IMR-90 (cell line): ENCODE measurements around the gene STOML1. TPM values are rescaled to one million over a fixed set of nuclear protein-coding genes. Genes with fewer than 3 reads are reported as not detected.

Experiments used
- ATAC-seq: fragments of 200-7000 bp; cut with Tn5 transposase; 2 replicates; pipeline ENCODE4 v1.9.1; 2020; ENCODE audit warnings: low read depth, mild to moderate bottlenecking, moderate library complexity
- BruUV-seq: library from RNA; stranded (reverse); fragments of 400-500 nt; replicated peaks from 2 replicates; lab custom pipeline; 2021; lab: Mats Ljungman, UMichigan
- CTCF ChIA-PET: fragments of 300-600 bp; formaldehyde crosslinking; extraction: SDS; loops from one replicate; lab custom pipeline; 2021; ENCODE audit warnings: antibody characterized with exemption; lab: Yijun Ruan, JAX
- POLR2A ChIA-PET: fragments of 300-600 bp; sonication (Branson Sonifier 250); formaldehyde crosslinking; loops from one replicate; lab custom pipeline; 2022; ENCODE audit warnings: antibody characterized with exemption; ENCODE audit not compliant: unreplicated experiment; lab: Charles Lee
- DNase-seq: peaks from one replicate; pipeline ENCODE4 v3.0.0; 2013
- H2AFZ ChIP-seq: replicated peaks from 2 replicates; pipeline ENCODE3; 2013; ENCODE audit warnings: low read length, mild to moderate bottlenecking; ENCODE audit not compliant: poor library complexity
- H2AK5ac ChIP-seq: 2 replicates; pipeline ENCODE4 v1.6.1; 2013; ENCODE audit warnings: low read depth, low read length, inconsistent platforms
- H2AK9ac ChIP-seq: replicated peaks from 2 replicates; pipeline ENCODE3; 2013; ENCODE audit warnings: mild to moderate bottlenecking, low read depth, low read length, moderate library complexity; ENCODE audit not compliant: poor library complexity
- H2BK120ac ChIP-seq: 2 replicates; pipeline ENCODE4 v1.6.1; 2013; ENCODE audit warnings: low read depth, low read length, inconsistent platforms
- H2BK15ac ChIP-seq: 3 replicates; pipeline ENCODE4 v1.6.1; 2013; ENCODE audit warnings: low read depth, low read length, inconsistent platforms
- H2BK20ac ChIP-seq: 2 replicates; pipeline ENCODE4 v1.6.1; 2013; ENCODE audit warnings: low read depth, mild to moderate bottlenecking, inconsistent platforms, low read length, moderate library complexity
- H2BK5ac ChIP-seq: 2 replicates; pipeline ENCODE4 v1.6.1; 2013; ENCODE audit warnings: mild to moderate bottlenecking, low read depth, low read length, inconsistent platforms; ENCODE audit not compliant: poor library complexity, severe bottlenecking
- H3K14ac ChIP-seq: replicated peaks from 2 replicates; pipeline ENCODE4 v1.6.1; 2013; ENCODE audit warnings: low read depth, low read length, inconsistent platforms
- H3K18ac ChIP-seq: 2 replicates; pipeline ENCODE4 v1.6.1; 2013; ENCODE audit warnings: low read depth, low read length, control low read depth
- H3K23ac ChIP-seq: 2 replicates; pipeline ENCODE4 v1.6.1; 2013; ENCODE audit warnings: low read depth, low read length, inconsistent platforms
- H3K27ac ChIP-seq: 2 replicates; pipeline ENCODE4 v1.5.1; 2013; ENCODE audit warnings: mild to moderate bottlenecking, control low read depth, low read length; ENCODE audit not compliant: insufficient read depth
- H3K27me3 ChIP-seq: 2 replicates; pipeline ENCODE4 v1.6.1; 2013; ENCODE audit warnings: low read length; ENCODE audit not compliant: control insufficient read depth, insufficient read depth
- H3K36me3 ChIP-seq: 2 replicates; pipeline ENCODE4 v1.6.1; 2013; ENCODE audit warnings: low read length, mixed read lengths; ENCODE audit not compliant: control insufficient read depth, insufficient read depth
- H3K4ac ChIP-seq: 2 replicates; pipeline ENCODE4 v1.6.1; 2013; ENCODE audit warnings: low read depth, low read length, inconsistent platforms
- H3K4me1 ChIP-seq: 2 replicates; pipeline ENCODE4 v1.6.1; 2013; ENCODE audit warnings: low read length, mixed read lengths; ENCODE audit not compliant: control insufficient read depth, insufficient read depth
- H3K4me2 ChIP-seq: 2 replicates; pipeline ENCODE4 v1.6.1; 2013; ENCODE audit warnings: low read depth, mild to moderate bottlenecking, control low read depth, low read length, moderate library complexity
- H3K4me3 ChIP-seq: 2 replicates; pipeline ENCODE4 v1.5.1; 2013; ENCODE audit warnings: low read depth, mild to moderate bottlenecking, control low read depth, low read length, moderate library complexity; ENCODE audit not compliant: insufficient read depth
- H3K56ac ChIP-seq: 2 replicates; pipeline ENCODE4 v1.6.1; 2013; ENCODE audit warnings: low read length, inconsistent platforms; ENCODE audit not compliant: insufficient read depth; ENCODE audit errors: extremely low read depth
- H3K79me1 ChIP-seq, 2 experiments: 2 replicates each; pipeline ENCODE4 v1.6.1; 2013; ENCODE audit warnings: low read length in 2 of 2, inconsistent platforms in 1 of 2, low read depth in 1 of 2
- H3K9ac ChIP-seq: 2 replicates; pipeline ENCODE4 v1.6.1; 2013; ENCODE audit warnings: low read depth, low read length, control low read depth
- H3K9me1 ChIP-seq: 2 replicates; pipeline ENCODE4 v1.6.1; 2013; ENCODE audit warnings: low read length, inconsistent platforms; ENCODE audit not compliant: insufficient read depth
- H3K9me3 ChIP-seq: 2 replicates; pipeline ENCODE4 v1.6.1; 2013; ENCODE audit warnings: low read length; ENCODE audit not compliant: control insufficient read depth, insufficient read depth
- H4K20me1 ChIP-seq: 2 replicates; pipeline ENCODE4 v1.6.1; 2013; ENCODE audit warnings: low read length, inconsistent platforms; ENCODE audit not compliant: insufficient read depth
- H4K5ac ChIP-seq: 2 replicates; pipeline ENCODE4 v1.6.1; 2013; ENCODE audit warnings: mild to moderate bottlenecking, low read depth, low read length, control low read depth
- H4K8ac ChIP-seq, 2 experiments: 2 replicates each; pipeline ENCODE4 v1.6.1; 2013; ENCODE audit warnings: low read depth in 2 of 2, low read length in 2 of 2, control low read depth in 1 of 2, inconsistent platforms in 1 of 2
- H4K91ac ChIP-seq: 2 replicates; pipeline ENCODE4 v1.6.1; 2013; ENCODE audit warnings: low read depth, low read length, inconsistent platforms; ENCODE audit not compliant: insufficient read depth
- BHLHE40 ChIP-seq: fragments of 150-350 bp; IDR thresholded peaks from 2 replicates; pipeline ENCODE4 v1.6.1; 2016; ENCODE audit warnings: mild to moderate bottlenecking, low read depth, low read length
- FOS ChIP-seq: fragments of 150-350 bp; IDR thresholded peaks from 2 replicates; pipeline ENCODE4 v1.6.1; 2016; ENCODE audit warnings: low read depth, low read length
- MAFK ChIP-seq: IDR thresholded peaks from 2 replicates; pipeline ENCODE4 v1.6.1; 2012; ENCODE audit warnings: low read depth, low read length, improper control_type of control experiment
- MAZ ChIP-seq: IDR thresholded peaks from 2 replicates; pipeline ENCODE4 v1.6.1; 2012; ENCODE audit warnings: low read depth, mild to moderate bottlenecking, low read length, improper control_type of control experiment, moderate library complexity, borderline replicate concordance
- POLR2A ChIP-seq: IDR thresholded peaks from 2 replicates; pipeline ENCODE4 v1.6.1; 2012; ENCODE audit warnings: mild to moderate bottlenecking, low read depth, low read length
- RAD21 ChIP-seq: IDR thresholded peaks from 2 replicates; pipeline ENCODE4 v1.6.1; 2012; ENCODE audit warnings: low read length, improper control_type of control experiment
- SMC3 ChIP-seq: fragments of 150-350 bp; IDR thresholded peaks from 2 replicates; pipeline ENCODE4 v1.6.1; 2016; ENCODE audit warnings: low read depth, mild to moderate bottlenecking, antibody characterized with exemption, low read length, moderate library complexity
- WGBS, 2 experiments: methylation state at CpG; one replicate each; pipeline versions ENCODE4 v1.1.5 to v1.1.7; 2013; ENCODE audit warnings: missing lambda C conversion rate in 2 of 2; ENCODE audit not compliant: insufficient read length in 1 of 2; ENCODE audit errors: extremely low coverage in 2 of 2; 5-methylcytosine and 5-hydroxymethylcytosine counted together
- dilution Hi-C: fragments of 300-500 bp; cut with HindIII; formaldehyde crosslinking; loops from one replicate; pipeline ENCODE4 v1.14.3; 2018; ENCODE audit warnings: low sequenced_read_pairs; ENCODE audit not compliant: unreplicated experiment
- in situ Hi-C: fragments of 300-500 bp; cut with MboI; formaldehyde crosslinking; loops from 3 replicates; pipeline ENCODE4 v1.14.3; 2019; ENCODE audit warnings: low sequenced_read_pairs, inconsistent platforms, mixed read lengths
- intact Hi-C: fragments of 100-400 bp; cut with micrococcal nuclease; formaldehyde crosslinking; loops from 2 replicates; pipeline ENCODE4 v1.10.0; 2022
- polyA plus RNA-seq, 3 experiments: library from polyadenylated mRNA; depleted of rRNA; stranded (reverse); fragments of >200 nt; gene quantifications; 2 replicates each; pipeline ENCODE4 v1.2.3, GENCODE V29; 2012; ENCODE audit warnings: low replicate concordance in 1 of 3
- total RNA-seq: library from RNA; depleted of rRNA; stranded (reverse); fragments of >200 nt; gene quantifications from 2 replicates; pipeline ENCODE4 v1.2.3, GENCODE V29; 2012
- TF ChIP-seq, protein P1 (sequence below): fragments of 150-350 bp; IDR thresholded peaks from 2 replicates; pipeline ENCODE4 v1.6.1; 2016; ENCODE audit warnings: low read depth, mild to moderate bottlenecking, low read length, moderate library complexity, borderline replicate concordance

STOML1 gene
- total and polyA plus RNA-seq, 2 of the 4 experiments (the other 2 are of a cell fraction): 11.8 to 21.2 TPM

DNA sequence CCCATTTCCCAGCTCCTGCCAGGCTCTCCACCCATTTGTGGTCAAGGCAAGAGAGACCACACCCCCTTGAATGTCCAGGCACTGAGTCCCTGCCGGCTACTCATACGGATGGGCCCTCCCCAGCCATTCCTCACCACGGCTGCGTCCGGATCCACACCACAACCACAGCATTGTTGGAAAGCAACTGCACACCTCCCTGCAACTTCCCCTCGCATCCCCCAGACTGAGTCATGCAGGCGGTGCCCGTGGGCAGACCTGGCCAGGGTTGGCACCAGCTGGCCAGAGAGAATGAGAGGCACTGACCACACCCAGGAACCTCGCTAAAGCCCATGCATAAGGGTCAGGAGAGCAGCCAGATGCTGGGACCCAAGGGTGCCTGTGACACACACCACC lies 35.4 kb downstream of the STOML1 start (continued):
- TF ChIP-seq, protein P1, sequence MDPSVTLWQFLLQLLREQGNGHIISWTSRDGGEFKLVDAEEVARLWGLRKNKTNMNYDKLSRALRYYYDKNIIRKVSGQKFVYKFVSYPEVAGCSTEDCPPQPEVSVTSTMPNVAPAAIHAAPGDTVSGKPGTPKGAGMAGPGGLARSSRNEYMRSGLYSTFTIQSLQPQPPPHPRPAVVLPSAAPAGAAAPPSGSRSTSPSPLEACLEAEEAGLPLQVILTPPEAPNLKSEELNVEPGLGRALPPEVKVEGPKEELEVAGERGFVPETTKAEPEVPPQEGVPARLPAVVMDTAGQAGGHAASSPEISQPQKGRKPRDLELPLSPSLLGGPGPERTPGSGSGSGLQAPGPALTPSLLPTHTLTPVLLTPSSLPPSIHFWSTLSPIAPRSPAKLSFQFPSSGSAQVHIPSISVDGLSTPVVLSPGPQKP: no peak

DNA sequence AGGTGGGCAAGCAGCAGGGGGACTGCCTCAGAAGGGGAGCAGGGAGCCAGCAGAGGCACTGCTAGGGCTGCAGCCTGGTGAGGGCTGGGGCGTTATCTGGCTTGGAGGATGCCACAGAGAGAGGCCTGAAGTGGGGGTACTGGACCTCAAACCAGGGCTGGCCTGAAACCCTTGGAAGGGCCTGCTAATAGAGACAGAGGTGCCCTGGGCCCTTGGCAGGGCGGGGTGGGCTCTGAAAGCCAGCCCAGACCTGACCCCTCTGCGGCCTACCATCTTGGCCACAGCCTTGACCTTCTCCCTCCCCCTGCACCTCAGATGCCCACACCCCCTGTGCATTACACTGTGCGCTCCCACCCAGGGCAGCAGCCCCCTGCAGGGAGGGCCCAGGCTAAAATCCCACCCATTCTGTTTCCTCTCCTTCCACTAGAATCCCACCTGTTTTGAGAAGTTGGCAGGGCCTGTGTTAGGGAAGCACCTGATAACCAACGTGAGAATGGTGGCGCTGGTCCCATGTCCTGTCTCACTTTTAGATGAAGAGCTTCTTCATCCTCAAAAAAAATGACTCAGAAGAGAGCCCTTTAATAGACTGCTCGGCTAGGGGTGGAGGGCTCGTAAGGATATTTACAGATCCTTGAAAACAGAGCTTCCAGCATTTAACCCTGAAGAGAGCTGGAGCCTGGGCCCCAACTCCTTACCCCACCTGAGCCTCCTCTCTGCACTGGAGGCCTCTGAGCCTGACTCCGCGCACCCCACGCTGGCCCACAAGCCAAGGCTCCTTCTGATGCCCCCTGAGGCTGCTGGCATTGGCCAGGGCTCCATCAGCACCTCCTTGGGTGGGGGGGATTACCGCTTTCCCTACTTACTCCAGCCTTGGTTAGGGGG lies 36.0 kb downstream of the STOML1 start:
- no TSS peak for BruUV-seq
- H3K4ac ChIP-seq: peak overlapping the region; percentile 84
- H3K18ac ChIP-seq: peak overlapping the region; percentile 9; the same call in 1 of the 2 replicates
- peak overlapping the region; percentile 84 for H2AK5ac ChIP-seq
- peak overlapping the region; percentile 85 for H2AFZ ChIP-seq
- TF ChIP-seq FOS (no peak), MAFK (no peak), RAD21 (no peak), SMC3 (no peak), POLR2A (no peak), BHLHE40 (no peak), MAZ (no peak)
- ATAC-seq (no peak; the same call in none of the 2 replicates), DNase-seq (no peak)
- H3K14ac ChIP-seq: peak overlapping the region; percentile 48
- H3K79me1 ChIP-seq: no peaks in the 10 kb centered on the region
- peak overlapping the region; percentile 67 for H2BK120ac ChIP-seq
- H3K4me3 ChIP-seq: no peak overlapping the region
- H2AK9ac ChIP-seq: peak overlapping the region; percentile 89
- ChIA-PET CTCF (interaction anchor here (0.6 to 1.4 kb wide), 3 partner anchors 8 to 390 kb away, joined by 3 to 4 read pairs (median 4); no protein-coding TSS in a partner anchor), POLR2A (interaction anchor here (0.5 to 0.7 kb wide), 2 partner anchors 17 to 22 kb away, joined by 3 to 4 read pairs; no protein-coding TSS in a partner anchor)
- no peak overlapping the region for H3K4me2 ChIP-seq
- intact Hi-C loops (no loop called here), dilution Hi-C loops (no loop called here), in situ Hi-C loops (no loop called here)
- H3K9ac ChIP-seq: peak overlapping the region; percentile 33; the same call in 1 of the 2 replicates
- H3K9me1 ChIP-seq: peaks cover 18% of the 10 kb centered on the region
- H3K4me1 ChIP-seq: peaks cover 23% of the 10 kb centered on the region
- H3K27me3 ChIP-seq: no peaks in the 10 kb centered on the region
- no peaks in the 10 kb centered on the region for H3K9me3 ChIP-seq
- WGBS, 2 experiments: 100% methylated on average over 1 of the region's 12 CpGs; no CpG with 5 or more reads in 1 of the 2 experiments
- H4K5ac ChIP-seq: no peak overlapping the region; the same call in 1 of the 2 replicates
- H3K23ac ChIP-seq: no peak overlapping the region
- peak overlapping the region; percentile 85 for H2BK5ac ChIP-seq
- H3K56ac ChIP-seq: no peak overlapping the region; the same call in 1 of the 2 replicates
- peak overlapping the region; percentile 66 for H2BK20ac ChIP-seq
- peaks cover 15% of the 10 kb centered on the region; the same call in 1 of the 2 replicates for H3K36me3 ChIP-seq
- peak overlapping the region; percentile 43 to 73; a peak in 2 of 4 replicates for H4K8ac ChIP-seq
- H4K20me1 ChIP-seq: no peaks in the 10 kb centered on the region
- peak overlapping the region; percentile 19; the same call in 1 of the 3 replicates for H2BK15ac ChIP-seq
- H4K91ac ChIP-seq: peak overlapping the region; percentile 63
- H3K27ac ChIP-seq: peak overlapping the region; percentile 6; the same call in 1 of the 2 replicates
